GM10248 (cell line): Measurements from ENCODE around the gene CFAP45.
A peak's percentile ranks its signal among the peaks of the same experiment; 100 is the strongest.

Experiments used
- CTCF ChIA-PET: fragments of 300-600 bp; sonication (Branson Sonifier 250); formaldehyde crosslinking; extraction: SDS; loops from one replicate; lab custom pipeline; 2021; ENCODE audit warnings: antibody characterized with exemption; lab: Yijun Ruan, JAX
- POLR2A ChIA-PET: fragments of 350-650 bp; sonication (Branson Sonifier 250); formaldehyde crosslinking; extraction: SDS; loops from one replicate; lab custom pipeline; 2020; ENCODE audit warnings: antibody characterized with exemption; lab: Yijun Ruan, JAX
- DNase-seq: peaks from one replicate; pipeline ENCODE4 v3.0.0; 2012; ENCODE audit errors: extremely low spot score
- TF ChIP-seq, protein P1 (sequence below): IDR thresholded peaks from 2 replicates; pipeline ENCODE4 v1.5.1; 2012; ENCODE audit warnings: mild to moderate bottlenecking, low read depth; ENCODE audit errors: extremely low read depth, missing control alignments, control extremely low read depth

The CFAP45 gene

DNA sequence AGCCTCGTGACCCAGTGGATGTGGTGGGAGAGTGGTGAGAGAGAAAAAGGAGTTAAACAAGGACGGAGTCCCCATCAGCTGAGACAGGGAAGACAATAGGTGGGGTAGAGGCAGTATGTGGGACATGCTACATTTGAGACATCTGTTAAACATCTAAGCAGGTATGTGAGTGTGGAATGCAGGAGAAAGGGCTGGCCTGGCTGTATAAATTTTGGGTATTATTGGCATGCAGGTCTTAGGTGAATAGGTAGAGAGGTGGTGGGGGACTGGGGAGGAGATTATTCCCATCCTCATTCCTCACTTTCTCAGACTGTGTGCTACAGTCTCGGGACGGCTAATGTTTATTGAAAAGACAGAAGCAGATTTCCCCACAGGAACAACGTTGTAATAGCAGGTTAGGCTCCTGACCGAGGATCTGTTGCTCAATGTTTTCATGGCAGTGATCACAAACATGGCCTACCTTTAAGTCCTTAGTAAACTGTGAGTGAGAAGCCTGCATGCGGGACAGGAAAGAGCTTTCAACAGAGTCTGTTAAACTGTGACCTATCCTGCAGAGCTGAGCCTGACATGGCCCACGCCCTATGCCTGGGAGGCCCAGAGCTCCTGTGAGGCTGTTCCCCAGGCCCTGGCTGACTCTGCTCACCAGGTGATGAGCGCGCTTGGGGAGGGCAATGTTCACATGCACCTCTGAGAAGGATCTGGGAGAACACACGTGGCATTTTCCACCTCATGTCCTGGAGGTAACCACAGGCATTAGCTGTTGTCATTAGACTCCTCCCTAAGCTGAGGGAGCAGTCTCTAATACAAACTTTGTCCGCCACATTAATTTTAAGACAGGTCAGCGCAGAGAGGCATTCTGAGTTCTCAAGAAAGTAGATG, 54.0 kb downstream of the CFAP45 start:
- CTCF ChIA-PET = interaction anchor here (1.7 to 1.9 kb wide), 2 partner anchors 10 to 47 kb away, joined by 4 to 5 read pairs; no protein-coding TSS in a partner anchor

GRCh38 chr1:159843459-159843858, 56.5 kb downstream of the CFAP45 start:
- no peak for DNase-seq

More for the DNA sequence above, 54.0 kb downstream of the CFAP45 start:
- TF ChIP-seq, protein P1, sequence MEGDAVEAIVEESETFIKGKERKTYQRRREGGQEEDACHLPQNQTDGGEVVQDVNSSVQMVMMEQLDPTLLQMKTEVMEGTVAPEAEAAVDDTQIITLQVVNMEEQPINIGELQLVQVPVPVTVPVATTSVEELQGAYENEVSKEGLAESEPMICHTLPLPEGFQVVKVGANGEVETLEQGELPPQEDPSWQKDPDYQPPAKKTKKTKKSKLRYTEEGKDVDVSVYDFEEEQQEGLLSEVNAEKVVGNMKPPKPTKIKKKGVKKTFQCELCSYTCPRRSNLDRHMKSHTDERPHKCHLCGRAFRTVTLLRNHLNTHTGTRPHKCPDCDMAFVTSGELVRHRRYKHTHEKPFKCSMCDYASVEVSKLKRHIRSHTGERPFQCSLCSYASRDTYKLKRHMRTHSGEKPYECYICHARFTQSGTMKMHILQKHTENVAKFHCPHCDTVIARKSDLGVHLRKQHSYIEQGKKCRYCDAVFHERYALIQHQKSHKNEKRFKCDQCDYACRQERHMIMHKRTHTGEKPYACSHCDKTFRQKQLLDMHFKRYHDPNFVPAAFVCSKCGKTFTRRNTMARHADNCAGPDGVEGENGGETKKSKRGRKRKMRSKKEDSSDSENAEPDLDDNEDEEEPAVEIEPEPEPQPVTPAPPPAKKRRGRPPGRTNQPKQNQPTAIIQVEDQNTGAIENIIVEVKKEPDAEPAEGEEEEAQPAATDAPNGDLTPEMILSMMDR = no peak
- POLR2A ChIA-PET = no interaction called here
- no peak for DNase-seq

DNA sequence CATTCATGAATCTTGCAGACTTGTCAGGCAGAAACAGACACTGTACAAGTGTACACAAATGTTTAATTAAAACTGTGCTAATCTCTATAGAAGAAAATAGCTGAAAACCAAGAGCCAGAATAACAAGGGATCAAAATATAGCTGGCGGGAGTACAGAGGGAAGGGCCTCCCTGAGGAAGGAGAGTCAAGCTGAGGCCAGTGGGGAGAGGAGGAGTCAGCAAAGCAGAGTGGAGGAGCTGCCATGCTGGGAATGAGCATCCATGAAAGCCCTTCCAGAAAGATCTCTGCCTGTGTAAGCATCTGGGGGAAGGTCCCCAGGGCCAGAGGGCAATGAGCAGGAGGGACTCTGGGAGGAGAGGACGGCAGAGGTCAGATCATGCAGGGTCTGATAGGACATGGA, 58.2 kb downstream of the CFAP45 start:
- DNase-seq = no peak
- CTCF ChIA-PET = interaction anchor here (0.8 to 3.0 kb wide), 7 partner anchors 8 to 165 kb away, joined by 3 to 14 read pairs (median 4); no protein-coding TSS in a partner anchor
- TF ChIP-seq, protein P1 = no peak
- POLR2A ChIA-PET = no interaction called here

More at GRCh38 chr1:159843459-159843858, 56.5 kb downstream of the CFAP45 start:
- CTCF ChIA-PET = interaction anchor here (1.0 to 1.5 kb wide), 5 partner anchors 9 to 682 kb away, joined by 3 to 4 read pairs (median 3); no protein-coding TSS in a partner anchor
- TF ChIP-seq, protein P1 = no peak
- POLR2A ChIA-PET = no interaction called here

DNA sequence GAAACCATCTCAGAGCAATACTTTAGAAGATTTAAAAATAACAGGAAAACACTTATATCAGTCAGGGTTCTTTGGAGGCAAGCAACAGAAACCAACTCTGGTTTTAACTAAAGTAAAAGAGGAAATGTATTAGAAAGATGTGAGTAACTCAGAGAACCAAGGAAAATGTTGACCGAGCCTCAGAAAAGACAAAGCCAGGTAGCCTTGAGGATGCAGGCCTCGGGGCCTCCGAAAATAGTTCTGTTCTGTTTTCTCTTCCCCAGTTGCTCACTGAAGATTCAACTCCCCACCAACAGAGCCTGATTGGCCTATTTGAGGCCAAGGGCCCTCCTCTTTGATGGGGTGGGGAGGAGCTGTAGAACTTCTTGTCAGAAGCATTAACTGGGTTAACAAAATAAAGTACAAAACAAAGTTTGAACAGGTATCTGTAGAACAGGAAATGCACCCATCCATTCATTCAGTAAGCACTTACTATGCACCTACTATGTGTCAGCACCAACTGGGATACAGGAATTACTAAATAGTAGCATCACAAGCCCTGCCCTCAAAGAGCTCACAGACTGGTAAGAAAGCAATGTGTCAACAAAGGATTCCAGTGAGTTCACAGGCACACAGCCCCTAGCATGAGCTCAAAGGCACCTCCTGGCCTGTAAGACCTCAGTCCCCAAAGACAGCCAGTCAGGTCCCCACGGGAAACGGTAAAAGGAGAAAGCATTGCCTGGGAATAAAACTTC, 60.7 kb downstream of the CFAP45 start:
- CTCF ChIA-PET = interaction anchor here (0.9 to 3.0 kb wide), 8 partner anchors 10 to 168 kb away, joined by 3 to 14 read pairs (median 6); partner anchors contain the start of gene SLAMF8
- TF ChIP-seq, protein P1 = no peak
- DNase-seq = peak; percentile 65
- POLR2A ChIA-PET = no interaction called here

DNA sequence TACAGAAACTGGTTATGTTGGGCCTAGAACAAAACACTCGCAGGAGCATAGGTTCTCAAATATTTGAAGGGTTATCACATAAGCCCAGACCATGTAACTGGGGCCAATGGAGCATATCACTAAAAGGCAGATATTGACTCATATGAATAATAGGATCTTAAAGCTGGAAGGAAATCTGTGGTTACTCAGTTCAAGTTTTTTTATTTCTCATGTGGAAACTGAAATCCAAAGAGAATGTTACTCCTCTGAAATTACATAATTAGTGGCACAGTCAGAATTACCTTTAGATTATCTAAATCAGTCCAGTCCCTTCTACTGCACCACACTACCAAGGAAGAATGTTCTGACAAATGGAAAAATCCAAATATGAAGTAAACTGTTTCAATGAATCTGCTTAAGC, 61.2 kb downstream of the CFAP45 start:
- POLR2A ChIA-PET = no interaction called here
- no peak for DNase-seq

More for the DNA sequence above, 61.2 kb downstream of the CFAP45 start:
- CTCF ChIA-PET = interaction anchor here (1.5 kb wide), 1 partner anchor 40 kb away, joined by 6 read pairs; no protein-coding TSS in a partner anchor
- TF ChIP-seq, protein P1 = no peak
